GM19023 (cell line): Measurements from ENCODE around the gene DCT.

ENCODE experiments used
- ATAC-seq: cut with Tn5 transposase; IDR thresholded peaks from one replicate; pipeline ENCODE4 v1.9.1; 2021; ENCODE audit warnings: mild to moderate bottlenecking, moderate library complexity; ENCODE audit not compliant: unreplicated experiment

Gene DCT

DNA sequence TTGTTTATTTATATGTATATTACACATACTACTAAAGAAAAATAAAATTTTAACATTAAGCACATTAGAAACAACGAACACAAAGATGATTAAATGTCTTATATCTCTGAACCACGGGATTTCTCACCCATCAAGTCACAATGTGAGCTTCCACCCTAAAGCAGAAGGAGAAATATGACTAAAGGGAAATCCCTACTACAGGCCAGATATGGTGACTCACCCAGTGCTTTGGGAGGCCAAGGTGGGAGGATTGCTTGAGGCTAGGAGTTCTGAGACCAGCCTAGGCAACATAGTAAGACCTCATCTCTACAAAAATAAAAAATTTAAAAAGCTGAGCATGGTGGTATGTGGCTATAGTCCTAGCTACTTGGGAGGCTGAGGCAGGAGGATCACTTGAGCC, 24.6 kb downstream of the DCT start:
- no peak for ATAC-seq

DNA sequence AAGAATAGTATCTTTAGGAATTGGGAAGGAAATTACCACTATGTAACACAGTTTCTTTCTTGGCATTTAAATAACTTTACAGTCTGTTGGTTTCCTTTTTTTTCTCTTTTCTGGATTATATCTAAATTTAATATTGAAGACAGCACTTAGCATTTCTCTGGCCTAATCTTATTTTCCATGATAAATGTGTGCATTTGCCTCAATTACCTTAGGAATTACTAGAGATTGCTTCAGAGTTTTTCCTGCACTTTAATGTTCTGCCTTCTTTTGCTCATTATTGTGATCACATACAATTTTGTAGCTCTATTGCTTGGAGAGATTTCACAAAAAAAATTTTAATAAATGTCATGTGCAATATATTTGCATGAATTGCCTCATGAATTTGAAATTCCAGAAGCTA, 25.1 kb downstream of the DCT start:
- ATAC-seq = no peak

DNA sequence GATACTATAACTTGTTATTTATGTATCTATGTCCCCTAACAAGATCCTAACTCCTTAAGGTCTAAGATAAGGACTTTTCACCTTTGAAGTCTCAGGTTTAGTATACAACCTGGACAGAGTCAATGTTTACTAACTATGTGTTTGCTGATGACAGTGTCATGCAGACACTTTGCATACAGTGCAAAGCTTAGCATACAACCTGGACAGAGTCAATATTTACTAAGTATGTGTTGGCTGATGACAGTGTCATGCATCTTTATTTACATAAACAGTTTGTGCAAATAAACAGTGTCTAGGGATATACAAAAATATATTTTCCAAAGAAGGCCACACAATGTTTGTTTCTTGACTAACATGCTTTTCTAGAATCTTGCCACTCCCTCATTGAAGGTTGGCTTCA, 34.7 kb downstream of the DCT start:
- no peak for ATAC-seq

DNA sequence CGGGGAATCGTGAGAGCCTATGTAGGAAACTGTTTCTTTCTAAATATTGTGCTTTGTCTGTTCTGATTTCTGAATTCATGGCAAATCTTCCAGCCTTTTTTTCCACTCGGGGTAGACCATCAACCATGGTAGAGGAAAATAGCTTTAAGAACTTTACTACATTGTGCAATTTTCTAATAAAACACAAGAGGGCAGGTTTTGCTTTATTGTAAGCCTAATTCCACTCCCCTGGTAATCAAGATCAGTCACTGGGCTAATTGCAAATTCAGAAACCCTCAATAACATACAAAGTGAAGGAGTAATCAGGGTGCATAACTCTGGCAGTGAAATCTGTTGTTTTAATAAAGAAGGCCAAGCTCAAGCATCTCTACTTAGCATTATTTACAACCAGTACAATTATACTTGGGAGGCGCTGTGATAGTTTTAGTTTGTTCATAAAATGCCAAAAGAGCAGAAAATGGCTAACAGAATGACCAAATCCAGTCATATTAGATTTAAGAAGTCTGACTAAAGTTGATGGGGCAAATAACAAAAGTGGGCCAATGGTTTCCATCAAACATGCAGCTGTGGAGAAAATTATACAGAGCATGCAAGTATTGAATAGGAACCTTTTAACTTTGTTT, 43.8 kb downstream of the DCT start:
- peak; percentile 60 for ATAC-seq

DNA sequence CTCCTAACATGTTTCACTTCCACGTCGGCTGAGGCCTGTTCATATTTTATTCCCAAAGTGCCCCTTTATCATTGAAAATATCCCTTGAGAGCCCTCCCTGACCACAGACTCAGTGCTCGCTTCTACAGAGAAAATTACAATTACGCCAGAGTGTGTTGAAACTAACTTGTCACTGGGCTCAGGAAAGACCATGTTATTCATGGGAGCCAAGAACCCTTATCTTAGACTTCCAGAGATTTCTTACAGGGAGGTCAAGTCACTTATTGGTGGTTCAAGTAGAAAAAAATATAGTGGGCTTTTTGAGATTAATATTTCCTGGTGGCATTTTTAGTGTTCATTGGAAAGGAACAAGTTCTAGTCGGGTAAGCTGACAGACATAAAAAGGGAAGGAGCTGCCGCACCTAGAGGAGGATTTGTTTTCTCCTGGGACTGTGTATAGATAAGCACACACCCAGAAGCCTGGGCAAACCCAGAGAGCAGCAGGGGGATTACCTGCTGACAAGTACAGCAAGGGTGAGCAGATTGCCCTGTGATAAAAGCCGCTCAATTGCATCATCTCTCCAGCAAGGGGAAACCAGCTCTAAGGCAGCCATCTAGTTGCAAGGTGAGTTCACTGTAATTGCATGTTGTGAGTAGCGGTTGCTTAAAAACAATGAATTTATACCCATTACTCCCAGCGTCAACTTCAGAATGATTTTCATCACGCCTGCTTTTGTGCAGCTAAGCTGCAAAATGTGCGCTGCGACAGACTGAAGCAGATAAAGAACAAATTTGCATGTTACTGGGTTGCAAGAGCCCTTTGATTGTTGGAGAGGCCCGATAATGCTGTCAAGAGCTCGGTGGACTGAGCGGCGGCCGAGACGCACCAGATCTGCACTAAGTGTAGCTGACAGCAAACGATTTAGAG, 46.2 kb downstream of the DCT start:
- peak; percentile 57 for ATAC-seq

DNA sequence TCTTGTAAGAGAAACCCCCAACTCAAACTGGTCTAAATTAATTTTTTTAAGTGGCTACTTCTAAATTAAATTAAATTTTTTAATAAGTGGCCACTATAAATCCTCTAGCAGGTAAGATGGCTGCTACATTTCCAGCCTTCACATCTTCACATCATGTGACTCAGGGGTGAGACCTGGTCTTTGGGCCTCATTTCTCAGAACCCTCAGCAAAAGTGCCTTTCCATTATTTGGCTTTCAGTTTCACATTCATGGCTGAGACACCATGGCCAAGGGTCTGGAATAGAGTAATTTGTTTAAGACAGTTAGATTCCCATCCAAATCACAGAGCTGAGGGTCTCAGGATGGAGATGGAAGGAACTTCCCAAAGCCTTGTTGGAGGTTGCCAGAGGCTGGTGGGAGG, 47.5 kb downstream of the DCT start:
- no peak for ATAC-seq

DNA sequence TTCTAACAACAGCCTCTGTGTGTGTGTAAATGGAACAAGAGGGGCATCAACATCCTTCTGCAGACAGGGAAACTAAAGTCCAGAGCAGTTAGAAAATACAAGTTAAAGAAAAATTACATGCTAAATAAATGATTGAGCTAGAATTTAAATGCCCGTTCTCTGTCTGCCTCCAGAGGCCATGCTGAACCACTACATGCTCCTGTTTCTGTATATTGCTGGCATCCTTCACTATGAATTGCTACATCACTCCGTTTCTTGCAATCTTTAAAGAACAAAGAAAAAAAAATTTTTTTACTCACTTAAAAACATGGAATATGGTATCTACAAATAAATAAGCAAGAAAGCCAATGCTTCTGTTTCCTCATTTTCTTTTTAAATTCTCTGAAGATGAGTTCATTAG, 47.9 kb downstream of the DCT start:
- ATAC-seq = no peak

DNA sequence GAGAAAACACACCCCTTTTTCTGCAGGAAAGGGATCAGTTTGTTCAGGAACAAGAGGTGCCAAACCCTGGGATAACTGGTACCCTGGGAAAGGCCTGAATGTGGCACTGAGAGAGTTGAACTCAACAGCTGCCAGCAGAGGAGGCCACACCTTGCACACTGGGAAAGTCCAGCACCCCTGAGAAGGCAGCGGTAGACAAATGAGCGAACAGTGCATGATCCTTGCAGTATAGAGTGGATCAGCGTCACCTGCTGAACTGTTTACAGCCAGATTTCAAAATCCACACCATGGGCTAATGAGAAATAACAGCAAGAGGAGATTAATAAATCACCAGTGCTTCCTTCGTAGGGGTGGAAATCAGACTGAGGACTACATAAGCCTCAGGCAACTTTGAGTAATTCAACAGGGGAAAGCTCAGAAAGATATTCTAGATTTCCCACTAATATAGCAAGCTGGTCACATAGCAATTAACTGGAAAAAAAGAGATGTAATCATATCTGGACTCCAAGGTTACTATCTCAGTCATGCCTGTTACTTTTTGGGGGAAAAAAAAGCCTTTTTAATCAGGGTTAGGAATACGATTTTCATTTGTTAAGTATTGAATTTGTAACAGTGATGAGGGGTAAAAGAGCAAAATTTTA, 52.0 kb downstream of the DCT start:
- no peak for ATAC-seq

DNA sequence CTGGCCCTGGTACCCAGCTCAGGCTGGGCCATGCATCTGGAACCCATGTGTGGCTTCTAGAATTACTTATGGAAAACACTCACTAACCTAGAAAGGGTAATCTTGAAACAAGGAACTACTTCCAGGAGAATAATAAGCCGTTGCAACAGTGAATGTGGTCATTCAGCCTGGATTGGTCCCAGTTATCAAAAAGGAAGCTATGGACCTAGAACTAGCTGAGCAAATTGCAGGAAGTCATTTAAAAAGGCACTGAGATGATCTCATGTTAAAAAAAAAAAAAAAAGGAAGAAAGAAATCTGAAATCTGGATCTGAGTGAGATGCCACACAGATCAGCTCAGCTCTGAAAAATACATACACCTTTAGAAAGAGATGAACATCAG, 59.6 kb downstream of the DCT start:
- ATAC-seq = no peak

DNA sequence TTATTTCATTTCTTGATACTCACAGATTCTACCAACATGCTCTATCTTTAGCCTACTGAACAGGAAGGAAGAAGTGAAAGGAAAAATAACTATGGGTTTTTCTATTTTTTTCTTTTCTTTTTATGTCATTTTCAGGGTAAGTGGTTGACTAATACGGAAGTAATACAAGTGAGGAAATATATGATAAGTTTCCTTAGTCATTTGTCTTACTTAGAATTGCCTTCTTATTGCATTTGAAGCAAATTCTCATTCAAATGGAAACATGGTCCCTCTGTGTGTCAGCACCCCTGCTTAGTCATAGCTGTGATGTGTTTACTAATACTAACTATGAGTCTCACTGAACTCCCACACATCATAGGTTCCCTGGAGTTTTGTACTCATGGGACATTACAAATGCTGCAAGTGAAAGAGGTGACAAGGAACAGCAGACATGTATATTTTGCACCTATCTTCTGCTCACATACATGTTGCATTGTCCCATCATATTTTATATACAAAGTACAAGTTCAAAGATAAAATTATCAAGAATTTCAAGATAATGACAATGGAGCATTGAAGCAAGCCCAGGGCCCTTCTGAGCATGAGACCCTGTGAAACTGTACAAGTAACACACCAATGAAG, 60.1 kb downstream of the DCT start:
- ATAC-seq = no peak

DNA sequence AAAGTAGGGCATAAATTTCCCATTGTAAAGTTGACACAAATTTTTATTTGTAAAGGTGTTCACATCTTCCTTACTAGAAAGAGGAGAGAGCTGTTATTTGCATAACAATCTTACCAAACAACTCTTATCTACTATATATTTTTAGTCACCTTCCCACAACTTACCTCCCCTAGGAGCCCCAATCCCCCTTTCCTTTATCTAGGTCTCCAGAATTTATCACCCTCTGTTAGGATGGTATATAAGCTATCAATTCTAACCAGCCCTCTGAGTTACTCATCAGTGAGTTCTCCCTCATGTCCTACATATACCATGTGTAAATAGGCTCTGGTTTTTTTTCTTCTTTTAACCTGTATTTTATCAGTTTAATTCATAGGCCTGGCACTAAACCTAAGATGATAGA, 62.2 kb downstream of the DCT start:
- no peak for ATAC-seq

DNA sequence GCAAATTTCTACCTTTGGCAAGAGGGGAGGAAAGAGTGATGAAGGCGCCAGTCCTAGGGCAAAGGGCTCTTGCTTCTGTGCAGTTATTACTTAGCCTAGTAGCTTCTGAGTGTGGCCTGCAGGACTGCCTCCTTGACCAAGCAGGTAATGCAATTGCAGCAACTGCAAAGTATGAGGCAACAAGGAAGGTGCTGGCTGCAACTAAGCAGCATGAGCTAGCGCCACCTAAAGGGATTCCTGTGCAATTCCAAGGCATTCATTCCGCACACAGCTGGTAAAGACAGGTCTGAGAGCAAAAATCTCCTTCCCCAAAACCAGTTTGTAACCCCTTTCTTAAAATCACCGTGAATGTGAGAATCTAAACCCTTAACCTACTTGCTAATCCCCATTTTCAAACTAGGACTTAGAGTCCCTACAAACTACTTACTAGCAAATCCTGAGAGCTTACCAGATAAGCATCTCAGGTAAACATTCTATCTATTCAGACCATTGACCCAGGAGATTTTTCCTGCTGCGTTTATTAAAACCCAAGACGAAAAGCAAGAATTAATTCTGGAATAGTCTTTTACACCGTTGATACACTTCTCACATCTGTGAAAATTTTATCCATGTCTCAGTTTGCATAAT, 62.9 kb downstream of the DCT start:
- ATAC-seq = no peak

DNA sequence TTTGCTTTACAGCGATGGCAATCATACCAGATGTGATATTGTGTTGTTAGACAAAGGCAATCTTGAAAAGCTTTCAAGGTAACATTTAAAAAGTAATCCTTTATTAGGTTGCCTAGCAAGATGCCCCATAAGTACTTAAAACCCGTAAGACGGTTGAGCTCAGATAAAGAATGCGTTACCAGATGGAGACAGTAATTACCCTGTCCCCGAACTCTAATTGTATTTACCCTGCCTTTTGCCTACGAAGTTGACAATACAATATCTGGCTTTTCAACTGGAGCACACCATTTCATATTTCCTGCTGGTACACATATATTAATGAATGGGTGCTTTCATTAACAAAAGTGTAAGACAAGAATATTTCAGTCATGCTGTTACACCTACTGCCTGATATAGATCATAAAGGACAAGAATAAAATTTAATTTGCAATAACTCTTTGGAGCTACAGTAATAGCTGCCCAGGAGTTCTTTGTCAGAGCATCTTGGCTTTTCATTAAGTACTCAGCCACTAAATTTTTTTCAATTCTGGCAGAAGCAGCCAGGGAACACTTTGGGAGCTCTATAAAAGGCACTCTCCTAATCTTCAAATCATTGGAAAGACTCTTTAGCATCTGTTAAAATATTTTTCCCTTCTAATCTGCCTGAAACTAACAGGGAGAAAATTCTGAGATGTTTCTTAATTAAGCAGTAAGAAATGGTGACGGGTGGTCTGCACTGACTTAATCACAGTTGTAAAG, 63.8 kb downstream of the DCT start:
- no peak for ATAC-seq

DNA sequence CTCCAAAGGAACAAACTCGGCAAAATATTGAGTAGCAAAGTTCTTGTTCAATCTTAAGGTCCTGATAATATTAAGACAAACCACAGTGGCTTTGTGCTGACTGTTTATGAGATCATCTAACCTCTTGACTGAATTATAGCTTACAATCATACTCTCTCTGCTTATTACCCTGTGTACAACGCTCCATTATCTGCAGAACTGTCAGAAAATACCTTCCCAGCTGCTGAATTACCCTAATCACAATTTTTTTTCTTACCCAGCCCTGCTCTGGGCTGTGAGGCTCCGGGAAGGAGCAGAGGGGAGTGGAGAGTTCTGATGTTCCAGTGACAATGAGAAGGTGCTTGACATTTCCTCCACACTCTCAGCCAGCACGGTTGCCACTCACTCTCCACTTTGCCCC, 64.8 kb downstream of the DCT start:
- no peak for ATAC-seq

DNA sequence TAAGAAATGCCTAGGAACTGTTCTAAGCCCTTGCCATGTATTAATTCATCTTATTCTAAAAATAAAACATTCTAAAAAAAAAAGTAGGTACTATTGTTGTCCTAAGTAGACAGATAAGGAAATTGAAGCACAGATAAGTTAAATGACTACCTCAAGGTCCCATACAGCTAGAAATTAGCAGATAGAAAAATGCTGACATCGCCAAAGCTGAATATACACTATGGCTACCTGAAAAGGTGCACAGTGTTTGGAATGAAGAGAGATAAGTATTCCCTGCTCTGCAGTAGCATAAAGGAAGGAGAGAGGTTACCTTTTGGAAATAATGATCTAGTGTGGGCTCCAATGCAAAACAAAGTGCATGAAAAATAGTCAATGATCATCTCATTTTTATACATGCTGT, 65.3 kb downstream of the DCT start:
- no peak for ATAC-seq

DNA sequence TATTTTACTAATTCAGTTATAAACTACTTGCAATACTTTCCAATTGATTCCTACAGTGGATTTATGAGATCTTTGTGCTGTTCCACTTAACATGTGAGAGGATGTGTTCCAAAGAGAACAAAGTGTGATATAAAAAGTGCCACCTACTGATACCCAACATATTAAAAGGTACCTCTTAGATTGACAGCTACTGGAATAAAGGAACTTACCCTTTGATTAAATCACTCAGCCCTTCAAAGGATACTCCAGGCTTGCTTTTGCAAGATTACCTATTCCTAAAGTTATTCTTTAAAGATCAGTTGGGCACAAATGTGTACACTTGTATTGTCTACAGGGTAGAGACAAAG, 65.9 kb downstream of the DCT start:
- ATAC-seq = no peak

DNA sequence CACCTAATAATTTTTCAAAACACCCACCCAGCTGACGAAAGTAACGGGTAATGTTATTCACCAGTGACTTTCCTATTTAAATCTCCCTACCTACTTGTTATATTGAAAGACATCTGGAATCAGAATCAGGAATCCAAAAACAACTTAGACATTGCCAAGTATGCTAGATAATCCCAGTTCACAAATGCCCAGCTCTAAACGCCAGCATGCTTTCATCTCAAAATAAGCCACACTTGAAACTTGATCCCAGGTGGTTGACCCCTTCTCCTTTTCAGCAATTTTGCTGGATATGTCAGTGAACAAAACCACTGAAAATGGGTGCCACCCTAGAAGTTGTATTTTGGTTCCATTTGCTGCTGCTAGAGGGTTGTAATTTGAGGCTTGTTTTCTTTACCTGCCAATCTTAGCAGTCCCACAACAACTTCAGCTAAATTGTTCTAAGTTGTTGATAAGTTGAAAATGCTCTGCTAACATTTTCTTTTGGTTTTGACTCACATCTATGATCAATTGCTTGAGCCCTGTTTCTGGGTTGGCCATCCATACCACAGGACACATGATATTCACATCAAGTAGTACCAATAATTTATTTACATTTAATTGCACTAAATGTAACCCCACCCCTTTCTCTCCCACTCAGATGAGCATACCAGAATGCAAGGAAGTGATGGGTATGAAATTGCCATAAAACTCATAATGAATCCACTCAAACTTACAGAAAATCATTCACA, 66.4 kb downstream of the DCT start:
- ATAC-seq = no peak

DNA sequence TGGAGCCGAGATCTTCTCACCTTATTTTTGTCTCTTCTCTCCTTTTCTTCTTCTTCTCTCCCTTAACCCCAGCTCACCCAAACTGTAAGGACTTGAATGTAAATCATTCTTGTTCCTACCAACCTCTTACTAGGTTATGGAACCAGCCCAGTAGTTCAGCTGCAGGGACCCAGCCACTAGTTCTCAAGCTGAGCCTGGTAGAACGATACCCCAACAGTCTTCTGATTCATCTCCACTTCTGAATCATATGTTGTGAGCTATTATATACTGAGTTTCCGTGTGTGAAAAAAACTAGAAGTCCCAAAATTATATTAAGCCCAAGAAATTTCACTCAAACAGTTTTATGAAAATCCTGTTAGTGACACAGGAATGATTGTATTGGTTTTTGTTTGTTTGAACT, 67.7 kb downstream of the DCT start:
- ATAC-seq = no peak

DNA sequence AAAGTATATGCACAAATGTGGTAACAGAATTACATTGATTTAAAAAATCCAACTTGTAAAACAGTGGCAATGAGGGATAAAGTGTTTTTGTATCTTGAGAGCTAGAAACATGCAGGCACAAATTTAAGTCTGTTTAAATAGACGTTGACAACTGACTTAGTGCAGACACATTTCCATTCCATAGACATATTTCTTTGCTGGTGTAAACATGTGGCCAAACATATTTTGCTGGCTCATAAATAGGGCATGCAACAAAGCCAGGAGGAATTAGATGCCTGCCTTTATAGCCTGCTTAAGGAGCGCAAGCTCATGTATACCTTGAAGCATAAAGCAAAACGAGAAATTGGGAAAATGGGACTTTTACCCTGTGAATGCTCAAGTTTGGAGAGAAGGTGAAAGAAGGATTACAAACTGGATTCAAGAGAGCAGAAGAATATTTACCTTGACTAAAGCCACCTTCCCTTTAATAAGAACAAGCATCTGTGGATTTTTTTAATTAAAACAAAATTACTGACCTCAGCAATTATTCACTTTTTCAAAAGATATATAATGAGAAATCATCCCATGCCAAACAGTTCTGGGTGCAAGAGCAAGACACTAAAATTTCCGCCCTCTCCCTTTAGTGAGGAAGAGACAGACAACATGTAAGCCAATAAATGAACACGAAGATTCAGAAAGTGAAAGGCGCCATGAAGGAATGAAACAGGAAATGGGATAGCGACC, 71.0 kb downstream of the DCT start:
- no peak for ATAC-seq
